Gastrocnemius medialis (tissue), 4 donors: ENCODE data around the gene HSPB8. TPM values are rescaled to one million over a fixed set of nuclear protein-coding genes. Genes with fewer than 3 reads are reported as not detected.

Source experiments
- ATAC-seq, 2 donors: fragments of 150-250 bp; one replicate each; pipeline ENCODE4 v1.9.1; 2016
- DNase-seq, 2 donors: peaks; one replicate each; pipeline ENCODE4 v3.0.0-alpha.2; 2019
- H3K27ac ChIP-seq, 4 donors: fragments of 200-600 bp; sonication (generic); 1 replicate in 1 of 4; 2 replicates in 3 of 4; pipeline ENCODE4 v1.5.1; 2016 to 2018; ENCODE audit warnings: mild to moderate bottlenecking in 2 of 4, moderate library complexity in 1 of 4
- H3K27me3 ChIP-seq, 3 donors: fragments of 200-600 bp; sonication (generic) in 2 of 3; 1 replicate in 1 of 3; 2 replicates in 2 of 3; pipeline versions ENCODE4 v1.5.1 to v1.6.0; 2016 to 2019; ENCODE audit warnings: mild to moderate bottlenecking in 1 of 3, moderate library complexity in 1 of 3
- H3K36me3 ChIP-seq, 2 donors: fragments of 200-600 bp; sonication (generic) in 1 of 2; one replicate each; pipeline ENCODE4 v1.5.1; 2017 to 2018
- H3K4me1 ChIP-seq, 2 donors: fragments of 200-600 bp; sonication (generic) in 1 of 2; one replicate each; pipeline ENCODE4 v1.5.1; 2016 to 2017; ENCODE audit warnings: mild to moderate bottlenecking in 2 of 2
- H3K4me3 ChIP-seq, 4 donors: fragments of 200-600 bp; sonication (generic) in 3 of 4; 1 replicate in 1 of 4; 2 replicates in 3 of 4; pipeline ENCODE4 v1.5.1; 2016 to 2019; ENCODE audit warnings: mild to moderate bottlenecking in 2 of 4
- H3K9me3 ChIP-seq, 3 donors: fragments of 200-600 bp; sonication (generic) in 2 of 3; 1 replicate in 1 of 3; 2 replicates in 2 of 3; pipeline ENCODE4 v1.5.1; 2016 to 2019
- POLR2A ChIP-seq, 2 donors: fragments of 450-650 bp; IDR thresholded peaks; one replicate each; pipeline ENCODE4 v1.6.1; 2017; ENCODE audit warnings: antibody characterized with exemption in 2 of 2, mild to moderate bottlenecking in 2 of 2, moderate library complexity in 2 of 2
- in situ Hi-C, 4 donors: fragments of 200-750 bp; cut with MboI; loops; one replicate each; pipeline versions ENCODE4 v1.15.0 to v1.8.0; 2017; ENCODE audit warnings: low sequenced_read_pairs in 4 of 4
- intact Hi-C: fragments of 100-400 bp; cut with DNase I; formaldehyde crosslinking; loops from one replicate; pipeline ENCODE4 v1.15.1; 2023; ENCODE audit warnings: low total_unique reads
- total RNA-seq, 4 donors: library from RNA; depleted of rRNA; stranded (reverse); fragments of >200 nt; gene quantifications; one replicate each; pipeline versions ENCODE4 v1.1.0 to v1.2.3, GENCODE V29; 2016
- TF ChIP-seq, protein P1 (sequence below), 5 experiments: fragments of 450-650 bp in 3 of 5; fragments of 200-600 bp in 2 of 5; sonication (generic) in 2 of 5; IDR thresholded peaks in 4 of 5; conservative IDR thresholded peaks in 1 of 5; 1 replicate in 4 of 5; 2 replicates in 1 of 5; pipeline ENCODE4 v1.5.1; 2016 to 2019; ENCODE audit warnings: antibody characterized with exemption in 5 of 5, mild to moderate bottlenecking in 3 of 5, moderate library complexity in 3 of 5

HSPB8 gene
- total RNA-seq, 4 donors from 2014 or later: 552 to 742 (median 604) TPM

DNA sequence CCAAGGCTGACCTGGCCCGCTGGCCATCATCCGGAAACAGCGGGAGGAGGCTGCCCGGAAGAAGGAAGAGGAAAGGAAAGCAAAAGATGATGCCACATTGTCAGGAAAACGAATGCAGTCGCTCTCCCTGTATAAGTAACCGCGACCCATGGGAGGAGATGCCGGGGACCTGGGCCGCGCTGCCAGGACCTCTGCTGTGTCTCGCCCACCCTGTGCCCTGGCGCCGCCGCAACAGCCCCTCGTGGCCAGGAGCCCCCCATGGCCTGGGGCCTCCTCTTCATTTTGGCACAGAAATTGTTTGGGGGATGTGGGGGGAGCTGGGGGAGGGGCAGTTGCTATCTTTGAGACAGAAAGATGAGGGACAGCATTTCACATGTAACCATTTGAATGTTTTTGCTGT is 16.5 kb downstream of the HSPB8 start:
- Histone ChIP-seq H3K4me1 (no peaks in the 10 kb centered on the region), H3K9me3 (no peaks in the 10 kb centered on the region), H3K4me3 (no peak overlapping the region), H3K36me3 (peaks cover 2 to 57% of the 10 kb centered on the region in 2 donors), H3K27me3 (no peaks in the 10 kb centered on the region), H3K27ac (peak overlapping the region in 3 of 4 donors; percentile 25 to 72 (median 65))
- TF ChIP-seq POLR2A (IDR thresholded peaks at IDR 0.05): no peak
- TF ChIP-seq, protein P1, sequence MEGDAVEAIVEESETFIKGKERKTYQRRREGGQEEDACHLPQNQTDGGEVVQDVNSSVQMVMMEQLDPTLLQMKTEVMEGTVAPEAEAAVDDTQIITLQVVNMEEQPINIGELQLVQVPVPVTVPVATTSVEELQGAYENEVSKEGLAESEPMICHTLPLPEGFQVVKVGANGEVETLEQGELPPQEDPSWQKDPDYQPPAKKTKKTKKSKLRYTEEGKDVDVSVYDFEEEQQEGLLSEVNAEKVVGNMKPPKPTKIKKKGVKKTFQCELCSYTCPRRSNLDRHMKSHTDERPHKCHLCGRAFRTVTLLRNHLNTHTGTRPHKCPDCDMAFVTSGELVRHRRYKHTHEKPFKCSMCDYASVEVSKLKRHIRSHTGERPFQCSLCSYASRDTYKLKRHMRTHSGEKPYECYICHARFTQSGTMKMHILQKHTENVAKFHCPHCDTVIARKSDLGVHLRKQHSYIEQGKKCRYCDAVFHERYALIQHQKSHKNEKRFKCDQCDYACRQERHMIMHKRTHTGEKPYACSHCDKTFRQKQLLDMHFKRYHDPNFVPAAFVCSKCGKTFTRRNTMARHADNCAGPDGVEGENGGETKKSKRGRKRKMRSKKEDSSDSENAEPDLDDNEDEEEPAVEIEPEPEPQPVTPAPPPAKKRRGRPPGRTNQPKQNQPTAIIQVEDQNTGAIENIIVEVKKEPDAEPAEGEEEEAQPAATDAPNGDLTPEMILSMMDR (IDR thresholded peaks at IDR 0.05 in 4 of 5, conservative IDR thresholded peaks at IDR 0.05 in 1 of 5): no peak
- intact Hi-C loops (no loop called here), in situ Hi-C loops (no loop called here)
- DNase-seq: no peak
- ATAC-seq: no peak

DNA sequence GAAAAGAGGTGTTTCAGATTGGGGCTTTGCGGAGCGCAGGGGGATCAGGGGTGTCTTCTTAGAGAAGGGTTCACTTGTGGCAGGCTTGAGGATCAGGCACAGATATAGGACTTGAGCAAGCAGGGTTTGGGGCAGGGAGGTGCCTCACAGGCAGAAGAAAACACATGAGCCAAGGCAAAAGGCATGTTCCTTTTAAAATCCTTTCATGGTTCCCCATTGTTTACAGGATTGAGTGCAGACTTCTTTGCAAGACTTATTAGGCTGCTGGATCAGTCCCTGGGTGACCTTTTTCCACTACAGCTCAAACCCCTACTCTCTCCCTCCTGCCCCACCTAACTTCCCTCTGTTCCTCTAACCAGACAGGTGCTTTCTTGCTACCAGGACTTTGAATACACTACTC is 19.7 kb downstream of the HSPB8 start:
- Histone ChIP-seq H3K27ac (peak overlapping the region; percentile 39 to 72 (median 66)), H3K9me3 (no peaks in the 10 kb centered on the region), H3K4me3 (no peak overlapping the region), H3K4me1 (peaks cover under 1 to 2% of the 10 kb centered on the region in 2 donors), H3K36me3 (peaks cover 2 to 26% of the 10 kb centered on the region in 2 donors), H3K27me3 (no peaks in the 10 kb centered on the region)
- intact Hi-C loops: no loop called here
- in situ Hi-C loops: no loop called here
- DNase-seq (no peak), ATAC-seq (peak in 1 of 2 donors; percentile 13)
- TF ChIP-seq, protein P1 (IDR thresholded peaks at IDR 0.05 in 4 of 5, conservative IDR thresholded peaks at IDR 0.05 in 1 of 5): no peak
- no peak for TF ChIP-seq POLR2A (IDR thresholded peaks at IDR 0.05)

DNA sequence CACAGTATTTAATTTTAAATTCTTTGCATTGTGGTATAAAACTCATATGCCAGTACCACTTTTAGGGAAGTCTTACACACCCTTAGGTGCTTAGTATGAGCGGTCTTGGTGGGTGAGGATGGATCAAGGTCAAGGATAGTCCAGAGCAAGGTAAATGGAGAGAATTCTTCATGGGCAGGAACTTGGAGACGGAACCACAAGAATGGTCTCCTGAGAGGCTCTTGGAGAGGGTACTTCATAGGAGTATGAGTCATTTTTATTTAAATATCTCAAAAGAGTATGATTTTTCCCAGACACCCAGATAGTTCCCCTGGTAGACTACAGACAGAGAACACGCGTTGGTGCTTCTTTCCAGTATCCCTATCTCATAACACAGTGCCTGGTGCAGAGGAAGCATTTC is 21.9 kb downstream of the HSPB8 start:
- ATAC-seq (no peak), DNase-seq (no peak)
- no peak overlapping the region for H3K4me3 ChIP-seq
- in situ Hi-C loops: no loop called here
- peaks cover 0 to 4% of the 10 kb centered on the region in 2 donors for H3K36me3 ChIP-seq
- H3K4me1 ChIP-seq: peaks cover 19 to 20% of the 10 kb centered on the region in 2 donors
- H3K27me3 ChIP-seq: no peaks in the 10 kb centered on the region
- TF ChIP-seq POLR2A (IDR thresholded peaks at IDR 0.05): no peak
- TF ChIP-seq, protein P1 (IDR thresholded peaks at IDR 0.05 in 4 of 5, conservative IDR thresholded peaks at IDR 0.05 in 1 of 5): no peak
- no peak overlapping the region for H3K27ac ChIP-seq
- intact Hi-C loops: no loop called here
- H3K9me3 ChIP-seq: no peaks in the 10 kb centered on the region

DNA sequence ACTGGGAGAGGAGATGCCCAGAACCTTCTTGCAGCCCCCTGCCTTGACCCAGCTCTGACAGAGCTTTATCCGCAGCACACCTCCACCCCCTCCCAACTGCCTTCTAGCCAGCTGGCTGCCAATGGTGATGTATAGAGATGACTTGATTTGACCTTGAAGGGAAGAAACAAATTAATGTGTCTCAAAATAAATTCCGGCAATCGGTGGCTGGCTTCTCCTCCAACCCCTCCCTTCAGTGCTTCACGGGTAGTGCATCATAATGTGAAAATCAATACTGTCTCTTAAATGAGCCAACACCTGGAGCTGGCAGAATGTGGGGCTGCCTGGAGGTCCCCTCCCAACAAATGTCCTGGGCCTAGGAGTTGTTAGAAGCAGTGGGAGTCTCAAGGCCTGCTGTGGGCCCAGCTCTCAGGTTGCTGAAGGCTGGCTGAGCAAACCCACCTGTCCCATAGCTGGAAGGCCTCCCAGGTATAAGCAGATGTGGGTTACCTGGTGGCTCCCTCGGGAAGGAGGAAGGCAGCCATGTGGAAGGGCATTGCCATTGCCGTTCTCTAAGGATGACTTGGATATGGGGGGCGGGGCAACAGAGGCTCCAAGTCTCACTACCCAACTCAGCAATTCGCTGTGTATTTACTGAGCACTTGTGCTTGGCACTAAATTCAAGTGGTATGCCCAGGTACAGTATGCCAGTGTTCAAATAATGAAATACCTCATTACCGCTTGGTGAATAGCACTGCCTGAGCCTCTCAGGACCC is 23.2 kb downstream of the HSPB8 start:
- no peak overlapping the region for H3K27ac ChIP-seq
- DNase-seq: no peak
- in situ Hi-C loops: no loop called here
- no peaks in the 10 kb centered on the region for H3K9me3 ChIP-seq
- intact Hi-C loops: no loop called here
- no peak for TF ChIP-seq POLR2A (IDR thresholded peaks at IDR 0.05)
- TF ChIP-seq, protein P1 (IDR thresholded peaks at IDR 0.05 in 4 of 5, conservative IDR thresholded peaks at IDR 0.05 in 1 of 5): no peak
- ATAC-seq: no peak
- no peak overlapping the region for H3K4me3 ChIP-seq
- H3K36me3 ChIP-seq: no peaks in the 10 kb centered on the region
- no peaks in the 10 kb centered on the region for H3K27me3 ChIP-seq
- peaks cover 19 to 20% of the 10 kb centered on the region in 2 donors for H3K4me1 ChIP-seq
